BLaER1 (cell line): ENCODE measurements around the gene RAB11FIP4.

ENCODE experiments used
- H3K27ac ChIP-seq: shearing (Covaris generic); formaldehyde crosslinking; 2 replicates; pipeline ENCODE4 v1.8.1; 2022
- H3K27me3 ChIP-seq: shearing (Covaris generic); formaldehyde crosslinking; 2 replicates; pipeline ENCODE4 v1.8.1; 2022
- H3K36me3 ChIP-seq: shearing (Covaris generic); formaldehyde crosslinking; 2 replicates; pipeline ENCODE4 v1.8.1; 2022
- H3K4me1 ChIP-seq: shearing (Covaris generic); formaldehyde crosslinking; 2 replicates; pipeline ENCODE4 v1.8.1; 2022
- H3K4me2 ChIP-seq: shearing (Covaris generic); formaldehyde crosslinking; 2 replicates; pipeline ENCODE4 v1.8.1; 2022
- H3K4me3 ChIP-seq: shearing (Covaris generic); formaldehyde crosslinking; 2 replicates; pipeline ENCODE4 v1.8.1; 2022
- H3K9ac ChIP-seq: shearing (Covaris generic); formaldehyde crosslinking; 2 replicates; pipeline ENCODE4 v1.8.1; 2022
- H3K9me3 ChIP-seq: shearing (Covaris generic); formaldehyde crosslinking; 2 replicates; pipeline ENCODE4 v1.8.1; 2022
- H4K20me1 ChIP-seq: shearing (Covaris generic); formaldehyde crosslinking; 2 replicates; pipeline ENCODE4 v1.8.1; 2022
- Cebpa-rat ChIP-seq: shearing (Covaris generic); IDR thresholded peaks from 2 replicates; pipeline ENCODE4 v1.8.1; 2022

The RAB11FIP4 gene

DNA sequence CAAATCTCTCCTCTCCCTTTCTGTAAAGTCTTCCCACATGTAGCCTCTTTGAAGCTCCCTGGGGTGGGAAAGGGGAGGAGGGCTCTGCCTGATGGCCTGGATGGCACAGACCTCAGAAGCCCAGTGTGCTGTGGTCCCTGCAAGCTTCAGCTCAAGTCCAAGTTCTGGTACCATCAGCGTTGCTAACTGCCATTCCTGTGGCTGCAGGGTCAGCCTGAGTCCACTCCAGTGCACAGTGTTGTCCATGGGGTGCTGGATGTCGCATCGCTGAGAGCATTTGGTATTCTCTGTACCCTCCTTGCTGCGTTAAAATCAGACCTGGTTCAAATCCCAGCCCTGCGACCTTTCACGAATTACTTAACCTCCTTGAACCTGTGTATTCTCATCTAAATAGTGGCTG is 105.1 kb downstream of the RAB11FIP4 start:
- Histone ChIP-seq H3K4me1 (peaks cover 92% of the 10 kb centered on the region), H3K36me3 (no peaks in the 10 kb centered on the region), H4K20me1 (peaks cover 91% of the 10 kb centered on the region), H3K27me3 (no peaks in the 10 kb centered on the region), H3K9ac (no peak overlapping the region), H3K4me2 (peak overlapping the region; percentile 96; the same call in 1 of the 2 replicates), H3K27ac (no peak overlapping the region), H3K9me3 (no peaks in the 10 kb centered on the region), H3K4me3 (no peak overlapping the region)
- no peak for TF ChIP-seq Cebpa-rat

GRCh38 chr17:31497431-31497830 is 106.0 kb downstream of the RAB11FIP4 start:
- Histone ChIP-seq H3K9ac (no peak overlapping the region), H3K4me3 (no peak overlapping the region), H3K9me3 (no peaks in the 10 kb centered on the region), H3K36me3 (no peaks in the 10 kb centered on the region), H3K27ac (no peak overlapping the region), H3K27me3 (no peaks in the 10 kb centered on the region), H3K4me1 (peaks cover 83% of the 10 kb centered on the region), H3K4me2 (peak overlapping the region; percentile 6; the same call in 1 of the 2 replicates), H4K20me1 (peaks cover 83% of the 10 kb centered on the region)
- TF ChIP-seq Cebpa-rat = no peak

DNA sequence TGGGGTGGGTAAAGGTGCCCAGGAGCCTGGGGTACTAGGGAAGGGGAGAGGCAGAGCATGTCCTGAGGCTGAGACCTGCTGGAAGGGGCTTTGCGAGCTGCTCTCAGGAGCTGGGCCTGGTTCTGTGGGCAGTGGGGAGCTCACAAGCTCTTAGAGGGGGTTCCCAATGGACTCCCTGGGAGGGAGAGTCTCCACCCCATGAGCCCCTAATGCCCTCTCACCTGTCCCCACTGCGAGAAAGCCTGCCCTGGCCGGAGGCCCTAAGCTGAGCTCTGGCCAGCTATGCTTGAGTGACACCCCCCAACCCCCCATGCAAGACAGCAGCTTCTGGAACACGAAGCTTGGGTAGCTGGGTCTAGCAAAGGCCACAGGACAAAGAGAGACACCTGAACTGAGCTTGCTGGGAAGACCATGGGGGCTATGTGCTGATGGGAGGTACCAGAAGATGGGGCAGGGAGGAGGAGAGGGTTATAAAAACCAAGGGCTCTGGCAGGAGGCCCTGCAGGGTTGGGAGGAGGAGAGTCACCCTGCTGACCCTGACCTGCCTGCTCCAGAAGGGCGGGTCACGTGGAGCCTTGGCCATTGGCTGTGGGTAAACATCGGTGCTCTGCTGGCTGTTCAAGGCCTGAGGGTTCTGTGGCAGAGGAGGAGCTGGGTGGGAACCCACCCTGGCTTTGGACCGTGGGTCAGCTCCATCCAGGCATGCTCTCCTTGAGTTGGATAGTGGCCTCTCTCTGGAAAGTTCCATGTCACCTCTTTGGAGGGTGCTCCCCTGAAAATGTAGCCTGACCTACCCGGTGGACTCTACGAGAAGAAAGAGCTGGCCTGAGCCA is 106.7 kb downstream of the RAB11FIP4 start:
- H3K9me3 ChIP-seq = no peaks in the 10 kb centered on the region
- peaks cover 76% of the 10 kb centered on the region for H4K20me1 ChIP-seq
- no peaks in the 10 kb centered on the region for H3K36me3 ChIP-seq
- no peak overlapping the region for H3K9ac ChIP-seq
- H3K4me1 ChIP-seq = peaks cover 78% of the 10 kb centered on the region
- H3K27ac ChIP-seq = no peak overlapping the region
- no peak for TF ChIP-seq Cebpa-rat
- H3K4me3 ChIP-seq = no peak overlapping the region
- H3K27me3 ChIP-seq = no peaks in the 10 kb centered on the region
- peak overlapping the region; percentile 2; the same call in 1 of the 2 replicates for H3K4me2 ChIP-seq

DNA sequence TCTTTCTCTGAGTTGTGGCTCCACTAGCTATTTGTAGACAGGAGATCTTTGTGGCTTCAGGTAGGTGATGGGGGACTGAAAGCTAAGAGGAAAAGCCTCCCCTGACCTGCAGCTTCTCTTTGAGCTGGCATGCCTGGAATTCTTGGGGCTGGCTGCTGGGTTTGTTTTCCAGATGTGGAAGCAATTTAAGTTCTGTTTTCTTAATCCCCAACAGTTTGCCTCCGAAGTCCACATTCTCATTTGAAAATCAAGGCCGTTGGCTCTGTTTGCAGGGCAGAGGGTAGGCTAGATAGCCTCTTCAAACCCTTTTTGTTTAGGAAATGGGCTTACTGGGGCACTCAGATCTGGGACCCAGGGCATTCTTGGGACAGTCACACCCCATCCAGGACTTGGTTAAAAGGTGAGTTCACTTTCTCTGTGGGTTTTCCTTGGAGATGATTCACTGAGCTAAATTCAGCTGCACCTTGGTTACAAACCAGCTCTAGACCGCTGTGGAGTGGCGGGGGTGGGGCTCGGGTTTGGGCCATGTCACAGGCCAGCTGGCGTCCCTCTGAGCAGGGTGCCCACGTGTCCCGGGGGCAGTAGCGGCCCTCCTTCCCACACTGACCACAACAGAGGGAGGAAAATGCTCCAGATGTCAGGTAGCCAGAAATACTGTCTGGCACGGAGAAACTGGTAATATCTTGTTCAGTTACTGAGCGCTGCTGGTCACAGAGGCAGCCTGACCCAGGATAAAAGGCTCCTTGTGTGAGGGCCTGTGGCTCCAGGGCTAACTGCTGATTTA is 108.5 kb downstream of the RAB11FIP4 start:
- Histone ChIP-seq H3K4me3 (no peak overlapping the region), H3K4me2 (peak overlapping the region; percentile 77), H3K27me3 (no peaks in the 10 kb centered on the region), H4K20me1 (peaks cover 73% of the 10 kb centered on the region), H3K36me3 (no peaks in the 10 kb centered on the region), H3K9me3 (no peaks in the 10 kb centered on the region), H3K27ac (no peak overlapping the region), H3K4me1 (peaks cover 70% of the 10 kb centered on the region), H3K9ac (peak overlapping the region; percentile 53; the same call in 1 of the 2 replicates)
- TF ChIP-seq Cebpa-rat = no peak

GRCh38 chr17:31506517-31506916 is 115.0 kb downstream of the RAB11FIP4 start:
- no peak overlapping the region for H3K4me3 ChIP-seq
- no peak overlapping the region for H3K9ac ChIP-seq
- no peaks in the 10 kb centered on the region for H3K36me3 ChIP-seq
- H3K4me2 ChIP-seq = no peak overlapping the region
- H3K4me1 ChIP-seq = peaks cover 70% of the 10 kb centered on the region
- H3K9me3 ChIP-seq = no peaks in the 10 kb centered on the region
- peaks cover 23% of the 10 kb centered on the region for H4K20me1 ChIP-seq
- H3K27me3 ChIP-seq = no peaks in the 10 kb centered on the region
- no peak for TF ChIP-seq Cebpa-rat
- no peak overlapping the region for H3K27ac ChIP-seq

GRCh38 chr17:31508288-31509094 is 117.0 kb downstream of the RAB11FIP4 start:
- Histone ChIP-seq H4K20me1 (peaks cover 19% of the 10 kb centered on the region), H3K4me3 (peak overlapping the region; percentile 59), H3K27ac (peak overlapping the region; percentile 95), H3K9me3 (no peaks in the 10 kb centered on the region), H3K27me3 (no peaks in the 10 kb centered on the region), H3K36me3 (no peaks in the 10 kb centered on the region), H3K9ac (peak overlapping the region; percentile 80), H3K4me1 (peaks cover 84% of the 10 kb centered on the region), H3K4me2 (peak overlapping the region; percentile 99)
- no peak for TF ChIP-seq Cebpa-rat

DNA sequence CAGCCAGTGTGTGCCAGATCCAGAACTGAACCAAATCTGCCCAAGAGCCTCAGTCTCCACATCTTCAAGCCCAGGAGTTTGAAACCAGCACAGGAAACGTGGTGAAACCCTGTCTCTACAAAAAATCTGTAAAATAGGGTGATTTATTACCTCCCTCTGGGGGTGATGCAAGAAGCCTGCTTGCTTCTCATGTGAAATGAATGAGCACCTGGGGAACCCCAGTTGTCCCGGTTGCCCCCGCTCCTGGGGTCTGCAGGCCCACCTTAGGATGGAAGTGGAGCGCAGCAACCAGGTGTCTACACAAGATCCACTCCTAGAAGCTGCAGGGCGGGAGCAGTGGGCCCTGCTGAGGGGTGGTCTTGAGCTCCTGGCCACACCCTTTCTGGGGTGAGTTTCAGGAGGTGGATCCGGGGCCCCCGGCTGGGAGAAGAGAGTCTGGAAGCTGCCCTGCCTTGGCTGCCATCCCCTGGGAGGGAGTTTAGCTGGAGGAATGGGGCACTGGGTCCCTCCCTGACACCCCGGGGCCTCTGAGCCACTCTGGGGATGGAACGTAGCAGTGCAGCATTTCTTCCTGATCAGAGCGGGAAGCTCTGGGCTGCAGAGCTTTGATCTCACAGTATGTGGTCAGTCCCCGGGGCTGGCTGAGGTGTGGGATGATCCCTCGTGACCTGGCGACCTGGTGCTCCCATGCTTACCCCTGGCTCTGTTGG is 117.8 kb downstream of the RAB11FIP4 start:
- H3K4me2 ChIP-seq = peak overlapping the region; percentile 99
- peak overlapping the region; percentile 59 for H3K4me3 ChIP-seq
- H3K9me3 ChIP-seq = no peaks in the 10 kb centered on the region
- H3K27ac ChIP-seq = peak overlapping the region; percentile 95
- 0 out of 2 replicates have a peak, but pooled peaks have one; percentile 24 for TF ChIP-seq Cebpa-rat
- H3K4me1 ChIP-seq = peaks cover 85% of the 10 kb centered on the region
- no peaks in the 10 kb centered on the region for H3K27me3 ChIP-seq
- peak overlapping the region; percentile 80 for H3K9ac ChIP-seq
- peaks cover 15% of the 10 kb centered on the region for H4K20me1 ChIP-seq
- H3K36me3 ChIP-seq = no peaks in the 10 kb centered on the region

DNA sequence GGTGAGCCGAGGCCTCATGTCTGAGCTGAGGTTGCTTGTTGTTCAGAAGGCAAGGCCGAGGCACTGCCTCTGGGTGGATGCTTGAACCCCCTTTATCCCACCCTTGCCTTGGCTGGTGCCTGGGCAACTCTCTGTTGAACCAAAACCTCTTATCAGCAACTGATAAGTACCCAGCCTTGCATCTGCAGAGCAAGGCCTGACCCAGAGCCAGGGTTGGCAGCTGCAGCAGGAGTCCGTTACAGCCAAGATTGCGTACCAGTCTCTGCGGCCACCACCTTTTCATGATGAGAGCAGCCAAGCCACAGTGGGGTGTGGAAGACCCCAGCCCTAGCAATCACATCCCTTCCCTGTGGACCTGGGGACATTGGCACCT is 118.3 kb downstream of the RAB11FIP4 start:
- Histone ChIP-seq H3K27ac (peak overlapping the region; percentile 95), H4K20me1 (peaks cover 10% of the 10 kb centered on the region), H3K27me3 (no peaks in the 10 kb centered on the region), H3K36me3 (no peaks in the 10 kb centered on the region), H3K9me3 (no peaks in the 10 kb centered on the region), H3K4me1 (peaks cover 90% of the 10 kb centered on the region), H3K4me3 (peak overlapping the region; percentile 59), H3K4me2 (peak overlapping the region; percentile 99), H3K9ac (peak overlapping the region; percentile 80)
- TF ChIP-seq Cebpa-rat = no peak
